ENCODE measurements around the gene GEMIN7.

The GEMIN7 gene

DNA sequence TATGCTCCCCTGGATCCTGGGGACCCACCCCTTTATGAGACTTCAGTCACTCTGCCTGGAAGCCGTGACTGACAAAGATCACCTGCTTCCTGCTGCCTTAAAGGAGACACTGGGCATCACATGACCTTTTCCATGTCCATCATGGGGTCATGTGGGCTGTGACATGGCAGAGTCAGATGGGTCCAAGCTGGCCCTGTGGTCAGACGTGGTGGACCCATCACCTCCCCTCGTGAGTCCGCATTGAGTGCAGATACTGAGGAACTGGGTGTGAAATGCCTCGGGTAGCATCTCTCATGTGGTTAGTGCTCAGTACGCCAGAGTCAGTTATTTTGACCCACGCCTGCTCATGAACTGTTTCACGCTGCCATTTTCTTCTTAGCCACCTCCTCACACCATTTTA, 54.6 kb downstream of the GEMIN7 start:
- DNase-seq, result no peak

DNA sequence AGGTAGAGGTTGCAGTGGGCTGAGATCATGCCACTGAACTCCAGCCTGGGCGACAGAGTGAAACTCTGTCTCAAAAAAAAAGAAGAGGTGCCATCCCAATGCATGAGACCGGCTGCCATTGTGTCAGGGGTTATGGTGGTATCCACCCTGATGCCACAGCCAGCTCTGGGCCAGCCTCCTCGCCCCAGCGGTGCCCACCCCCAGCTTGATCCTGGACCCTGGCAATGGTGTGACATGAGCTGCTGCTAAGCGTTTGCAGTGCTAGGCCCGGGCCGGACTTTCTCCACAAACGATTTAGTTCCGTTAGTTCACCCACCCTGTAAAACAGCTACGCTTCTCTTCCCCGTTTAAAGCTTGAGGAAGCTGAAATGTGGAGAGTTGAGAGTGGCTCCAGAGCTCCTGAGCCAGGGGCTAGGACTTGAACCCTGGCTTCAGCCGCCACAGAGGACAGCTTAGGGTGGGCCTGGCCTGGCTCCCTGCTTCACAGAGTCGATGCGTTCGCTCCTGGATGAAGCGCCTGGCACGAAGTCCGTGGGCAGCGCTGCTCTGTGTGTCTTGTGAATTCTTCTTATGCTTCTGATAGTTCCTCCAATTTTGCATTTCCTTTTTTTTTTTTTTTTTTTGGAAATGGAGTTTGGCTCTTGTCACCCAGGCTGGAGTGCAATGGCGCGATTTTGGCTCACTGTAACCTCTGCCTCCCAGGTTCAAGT, 56.3 kb downstream of the GEMIN7 start:
- no peak for DNase-seq

DNA sequence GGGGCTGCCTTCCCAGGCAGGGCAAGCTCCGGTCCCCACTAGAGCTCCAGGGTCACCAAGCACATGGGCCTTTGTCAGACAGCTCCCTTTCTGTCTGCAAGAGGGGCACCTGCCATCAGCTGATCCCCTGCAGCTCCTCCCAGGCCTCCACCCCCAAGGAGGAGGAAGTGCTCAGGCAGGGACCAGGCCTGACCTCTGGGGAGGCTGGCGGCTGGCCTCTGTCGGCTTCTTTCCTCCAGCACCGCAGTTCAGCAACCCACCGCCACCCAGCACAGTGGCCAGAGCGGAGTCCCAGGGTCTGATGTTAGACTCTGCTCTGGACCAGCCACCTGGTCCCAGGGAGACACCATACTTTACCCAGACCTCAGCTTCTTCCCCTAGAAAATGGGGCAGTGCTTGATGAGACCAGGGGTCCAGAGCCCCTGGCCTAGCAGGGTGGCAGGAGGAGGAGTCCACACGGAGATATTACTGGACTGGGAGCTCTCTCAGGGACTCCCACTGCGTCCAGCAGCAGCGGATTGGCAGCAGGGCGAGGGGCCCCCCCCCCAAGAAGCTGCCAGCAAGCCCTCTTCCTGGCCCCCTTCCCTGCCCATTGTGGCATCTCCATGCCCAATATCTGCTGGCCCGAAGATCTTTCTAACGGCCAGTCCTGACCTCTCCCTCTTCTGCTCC, 57.6 kb downstream of the GEMIN7 start:
- no peak for DNase-seq

DNA sequence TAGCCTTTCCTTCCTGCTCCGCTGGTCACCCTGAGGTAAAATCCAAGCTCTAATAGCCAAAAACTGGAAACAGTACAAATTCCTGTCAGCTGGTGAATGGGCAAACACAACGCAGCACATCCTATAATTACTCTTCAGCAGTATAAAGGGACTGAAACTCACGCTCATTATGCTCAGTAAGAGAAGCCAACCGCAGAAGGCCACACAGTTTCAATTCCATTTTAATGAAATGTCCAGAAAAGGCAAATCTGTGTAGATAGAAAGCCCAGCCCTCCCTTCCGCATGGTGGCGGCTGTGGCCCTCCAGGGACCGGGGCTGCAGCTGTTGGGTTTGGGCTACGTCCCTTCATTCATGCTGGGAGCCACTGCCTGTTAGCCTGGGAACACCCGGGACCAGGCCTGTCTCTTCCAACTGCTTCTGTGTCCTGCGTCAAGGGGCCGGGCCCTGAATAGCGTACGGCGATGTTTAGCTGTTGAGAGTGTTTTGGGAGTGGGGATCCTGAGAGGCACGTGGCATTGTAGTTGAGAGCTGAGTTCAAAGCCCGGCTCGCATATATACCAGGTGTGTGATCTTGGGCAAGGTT, 58.2 kb downstream of the GEMIN7 start:
- no peak for DNase-seq

DNA sequence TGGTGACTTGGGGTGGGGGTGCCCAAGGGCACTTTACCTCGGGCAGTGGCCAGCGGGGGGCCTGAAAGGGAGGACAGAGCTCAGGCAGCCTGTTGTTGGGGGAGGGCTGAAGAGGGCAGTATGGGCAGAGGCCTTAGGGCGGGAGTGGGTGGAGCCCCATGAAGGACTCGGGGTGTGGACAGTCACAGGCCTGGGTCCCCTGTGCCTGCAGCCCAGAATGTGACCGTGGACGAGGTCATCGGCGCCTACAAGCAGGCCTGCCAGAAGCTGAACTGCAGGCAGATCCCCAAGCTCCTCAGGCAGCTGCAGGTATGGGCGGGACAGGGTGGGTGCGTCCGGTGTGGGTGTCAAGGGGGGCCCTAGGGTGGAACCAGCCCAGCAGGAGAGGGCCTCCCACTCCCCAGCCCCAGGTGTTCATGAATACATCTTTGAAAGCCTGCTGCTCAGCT, 59.3 kb downstream of the GEMIN7 start:
- no peak for DNase-seq

DNA sequence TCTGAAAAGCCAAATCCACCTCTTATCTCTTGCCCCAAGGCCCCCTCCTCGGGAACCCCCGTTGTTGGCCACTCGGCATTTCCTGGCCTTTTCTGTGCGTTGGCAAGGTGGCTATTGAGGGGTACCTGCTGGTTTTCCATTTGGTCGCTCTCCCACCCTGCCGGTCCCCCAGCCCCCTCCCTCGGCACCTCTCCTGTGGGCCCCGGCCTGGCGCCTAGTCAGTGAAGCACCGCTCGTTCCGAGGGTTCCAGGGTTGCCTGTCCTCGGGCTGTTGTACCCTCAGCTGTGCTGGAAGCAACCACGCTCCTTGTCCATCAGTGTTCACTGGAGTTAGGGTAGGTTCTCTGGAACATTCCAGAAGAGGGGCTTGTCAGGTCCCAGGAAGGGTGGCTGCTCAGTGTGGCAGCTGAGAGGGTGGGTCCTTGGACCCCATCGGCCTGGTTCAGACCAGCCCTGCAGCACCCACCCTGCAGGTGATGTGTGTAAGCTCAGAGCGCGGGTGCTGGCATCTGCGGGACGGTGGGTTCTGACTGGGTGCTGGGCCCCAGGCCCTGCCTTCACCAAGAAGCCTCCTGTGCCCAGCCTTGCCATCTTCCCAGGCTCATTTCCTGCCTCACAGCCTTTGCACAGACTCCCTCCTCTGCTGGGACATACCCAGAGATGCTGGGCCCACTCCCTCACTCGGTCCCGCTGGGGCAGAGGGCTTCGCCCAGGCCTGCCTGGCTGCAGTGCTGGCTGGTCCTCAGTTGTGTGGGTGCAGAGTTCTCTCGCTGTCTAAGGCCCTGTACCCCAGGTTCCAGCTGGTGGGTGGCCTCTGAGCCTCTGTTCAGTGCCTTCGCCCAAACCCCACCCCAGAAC, 60.5 kb downstream of the GEMIN7 start:
- DNase-seq, result no peak

DNA sequence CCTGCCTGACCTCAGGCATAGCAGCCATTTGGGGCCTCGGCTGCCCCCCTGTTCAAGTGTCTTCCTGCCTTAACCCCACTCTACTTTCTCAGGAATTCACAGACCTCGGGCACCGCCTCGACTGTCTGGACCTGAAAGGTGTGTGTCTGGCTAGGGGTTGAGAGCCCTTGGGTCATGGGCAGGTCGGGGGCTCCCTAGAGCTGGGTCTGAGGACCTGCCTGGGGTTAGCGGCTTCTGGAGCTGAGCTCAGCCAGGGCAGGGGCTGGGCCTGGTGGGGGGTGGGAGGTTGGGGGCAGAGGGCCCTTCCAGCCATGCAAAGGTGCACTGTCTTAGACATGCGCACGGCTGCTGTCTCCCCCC, 61.1 kb downstream of the GEMIN7 start:
- DNase-seq, result no peak

DNA sequence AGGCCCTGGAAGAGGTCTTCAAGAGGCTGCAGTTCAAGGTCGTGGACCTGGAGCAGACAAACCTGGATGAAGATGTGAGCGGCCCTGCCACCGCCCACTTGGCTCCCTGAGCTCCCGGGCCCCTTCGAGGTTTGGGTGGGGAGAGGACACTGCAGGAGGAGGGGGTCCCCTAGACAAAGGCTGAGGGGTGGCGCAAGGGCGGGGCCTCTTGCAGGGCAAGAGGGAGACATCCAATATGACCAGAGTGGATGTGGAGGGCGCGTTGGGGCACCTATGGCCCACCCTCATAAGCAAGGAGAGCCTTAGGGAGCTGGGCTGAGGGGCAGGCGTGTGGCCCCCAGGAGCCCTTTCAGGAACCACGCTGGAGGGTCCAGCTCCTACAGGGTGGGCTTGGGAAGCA, 61.5 kb downstream of the GEMIN7 start:
- DNase-seq, result no peak
